Dermis microvascular lymphatic vessel endothelial cell (primary cell): ENCODE results near the gene BRI3. TPM values are rescaled to one million over a fixed set of nuclear protein-coding genes. Genes with fewer than 3 reads are reported as not detected.
A peak's percentile ranks its signal among the peaks of the same experiment; 100 is the strongest.

ENCODE experiments used
- DNase-seq, 2 donors: peaks; one replicate each; pipeline versions ENCODE4 v3.0.0 to v3.0.0-alpha.2; 2010; ENCODE audit warnings: low read depth in 2 of 2
- total RNA-seq: library from RNA; depleted of rRNA; stranded (reverse); fragments of >200 nt; gene quantifications from 2 replicates; pipeline ENCODE4 v1.2.1, GENCODE V29; 2014

The BRI3 gene
- total RNA-seq = 42.0 and 55.1 TPM in 2 replicates

GRCh38 chr7:98280791-98281756 lies at the start of gene BRI3:
Gene BRI3, plus strand, starts transcription at chr7:98281686. Its CDS starts 110 bp downstream, at chr7:98281796.
- DNase-seq = peak; percentile 43 to 91

- no peak for DNase-seq
Observed at GRCh38 chr7:98232263-98232585, 49.3 kb upstream of the BRI3 start.

GRCh38 chr7:98232799-98233198 lies 48.7 kb upstream of the BRI3 start:
- DNase-seq = no peak

GRCh38 chr7:98233219-98234070 lies 48.0 kb upstream of the BRI3 start:
- DNase-seq = no peak

GRCh38 chr7:98234429-98235147 lies 46.9 kb upstream of the BRI3 start:
- DNase-seq = no peak

- no peak for DNase-seq
Observed at GRCh38 chr7:98235901-98236300, 45.6 kb upstream of the BRI3 start.

- no peak for DNase-seq
Observed at GRCh38 chr7:98236355-98237185, 44.9 kb upstream of the BRI3 start.

GRCh38 chr7:98238076-98238475 lies 43.4 kb upstream of the BRI3 start:
- DNase-seq = no peak

GRCh38 chr7:98238976-98239375 lies 42.5 kb upstream of the BRI3 start:
- no peak for DNase-seq

- DNase-seq = peak in 1 of 2 donors; percentile 56
Observed at GRCh38 chr7:98240961-98241673, 40.4 kb upstream of the BRI3 start.

- no peak for DNase-seq
Observed at GRCh38 chr7:98241674-98242241, 39.7 kb upstream of the BRI3 start.

- DNase-seq = no peak
Observed at GRCh38 chr7:98242342-98242741, 39.1 kb upstream of the BRI3 start.

- no peak for DNase-seq
Observed at GRCh38 chr7:98242934-98243333, 38.6 kb upstream of the BRI3 start.

GRCh38 chr7:98244871-98245270 lies 36.6 kb upstream of the BRI3 start:
- no peak for DNase-seq

- no peak for DNase-seq
Observed at GRCh38 chr7:98248156-98248555, 33.3 kb upstream of the BRI3 start.

- peak in 1 of 2 donors; percentile 63 for DNase-seq
Observed at GRCh38 chr7:98249106-98249505, 32.4 kb upstream of the BRI3 start.

GRCh38 chr7:98250789-98251188 lies 30.7 kb upstream of the BRI3 start:
- DNase-seq = peak in 1 of 2 donors; percentile 41

GRCh38 chr7:98251231-98251600 lies 30.3 kb upstream of the BRI3 start:
- DNase-seq = no peak

- DNase-seq = peak; percentile 73 to 92
Observed at GRCh38 chr7:98251601-98252424, 29.7 kb upstream of the BRI3 start, which contains the start of gene TECPR1. Gene TECPR1, minus strand, starts transcription at chr7:98252232. Its CDS starts 6,086 bp downstream, at chr7:98246146.
